Endometrium (tissue), 2 donors: ENCODE measurements around the gene SKI.

Experiments used
- FAIRE-seq: peaks from 2 replicates; lab custom pipeline; 2012; peaks lifted over from hg19 to GRCh38; lab: Jason Lieb, UNC
- donor health status: control.
- donor health status: control.

The SKI gene

GRCh38 chr1:2229911-2230731 lies 2.0 kb downstream of the SKI start:
- FAIRE-seq = no peak

GRCh38 chr1:2230781-2231531 lies 2.8 kb downstream of the SKI start:
- no peak for FAIRE-seq

GRCh38 chr1:2231532-2232254 lies 3.6 kb downstream of the SKI start:
- peak; percentile 96 for FAIRE-seq

- FAIRE-seq = no peak
These were observed 4.3 kb downstream of the SKI start for GRCh38 chr1:2232255-2232915.

GRCh38 chr1:2232916-2233438 lies 4.9 kb downstream of the SKI start:
- FAIRE-seq = no peak

DNA sequence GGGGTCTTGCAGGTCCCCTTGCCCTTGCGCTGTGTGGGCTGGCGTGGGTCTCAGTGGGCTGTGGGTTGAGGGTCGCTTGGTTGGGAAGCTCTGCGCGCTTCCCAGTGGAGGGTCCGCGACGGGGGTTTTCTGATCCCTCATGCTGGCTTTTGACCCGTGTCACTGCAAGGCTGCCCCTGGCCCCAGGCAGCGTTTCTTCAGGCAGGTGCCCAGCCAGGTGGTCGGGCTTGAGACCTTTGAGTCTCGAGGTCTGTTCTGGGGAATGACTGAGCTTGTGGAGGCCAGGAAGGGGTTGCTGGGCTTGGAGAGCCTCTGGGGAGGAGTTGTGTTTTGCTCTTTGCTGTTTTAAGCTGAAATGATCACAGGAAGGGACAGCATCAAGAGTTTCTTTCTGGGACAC lies 5.3 kb downstream of the SKI start:
- FAIRE-seq = no peak

- no peak for FAIRE-seq
These were observed 6.1 kb downstream of the SKI start for GRCh38 chr1:2233997-2234761.

DNA sequence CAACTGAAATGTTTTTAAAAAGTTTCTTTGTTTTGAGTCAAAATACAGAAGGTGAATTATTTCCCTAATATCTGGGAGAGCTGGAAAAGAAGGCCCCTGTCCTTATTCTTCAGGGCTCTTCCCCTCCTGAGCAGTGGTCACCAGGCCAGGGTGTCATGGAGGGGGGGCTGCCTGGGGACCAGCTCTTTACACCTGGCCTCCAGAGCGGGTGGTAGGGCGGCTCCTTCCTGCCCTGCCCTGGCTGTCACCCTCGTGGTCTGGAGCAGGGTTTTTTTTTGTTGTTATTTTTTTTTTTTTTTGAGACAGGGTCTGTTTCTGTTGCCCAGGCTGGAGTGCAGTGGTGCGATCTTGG lies 6.6 kb downstream of the SKI start:
- FAIRE-seq = peak; percentile 4

DNA sequence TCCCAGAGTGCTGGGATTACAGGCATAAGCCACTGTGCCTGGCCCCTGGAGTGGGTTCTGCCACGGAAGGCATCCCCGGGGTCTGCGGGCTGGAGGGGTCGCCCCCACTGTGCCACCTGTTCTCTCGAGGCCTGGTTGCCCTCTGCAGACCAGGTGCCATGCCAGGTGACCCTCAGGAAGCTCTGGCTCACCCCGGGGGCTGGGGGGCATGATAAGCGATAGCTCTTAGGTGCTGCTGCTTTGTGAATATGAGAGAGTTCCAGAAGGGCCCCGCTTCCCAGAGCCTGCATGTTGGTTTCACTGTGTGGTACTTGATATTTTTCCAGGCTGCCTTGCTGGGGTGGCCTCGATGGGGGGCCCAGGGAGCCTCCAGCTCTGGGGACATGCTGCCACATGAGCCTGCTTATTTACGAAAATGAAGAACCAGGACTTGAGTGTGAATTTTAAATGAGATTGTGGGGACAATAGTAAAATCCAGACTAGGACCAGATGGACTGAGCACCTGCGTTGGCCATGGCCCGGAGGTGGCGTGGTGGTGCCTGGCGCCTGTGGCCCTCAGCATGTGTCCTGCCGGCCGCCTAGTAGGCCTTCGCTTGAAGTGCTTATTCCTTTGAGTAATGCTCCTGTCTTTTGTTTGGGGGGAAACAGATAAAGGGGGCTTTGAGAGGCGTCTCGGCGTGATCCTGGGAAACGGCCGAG lies 7.3 kb downstream of the SKI start:
- no peak for FAIRE-seq

DNA sequence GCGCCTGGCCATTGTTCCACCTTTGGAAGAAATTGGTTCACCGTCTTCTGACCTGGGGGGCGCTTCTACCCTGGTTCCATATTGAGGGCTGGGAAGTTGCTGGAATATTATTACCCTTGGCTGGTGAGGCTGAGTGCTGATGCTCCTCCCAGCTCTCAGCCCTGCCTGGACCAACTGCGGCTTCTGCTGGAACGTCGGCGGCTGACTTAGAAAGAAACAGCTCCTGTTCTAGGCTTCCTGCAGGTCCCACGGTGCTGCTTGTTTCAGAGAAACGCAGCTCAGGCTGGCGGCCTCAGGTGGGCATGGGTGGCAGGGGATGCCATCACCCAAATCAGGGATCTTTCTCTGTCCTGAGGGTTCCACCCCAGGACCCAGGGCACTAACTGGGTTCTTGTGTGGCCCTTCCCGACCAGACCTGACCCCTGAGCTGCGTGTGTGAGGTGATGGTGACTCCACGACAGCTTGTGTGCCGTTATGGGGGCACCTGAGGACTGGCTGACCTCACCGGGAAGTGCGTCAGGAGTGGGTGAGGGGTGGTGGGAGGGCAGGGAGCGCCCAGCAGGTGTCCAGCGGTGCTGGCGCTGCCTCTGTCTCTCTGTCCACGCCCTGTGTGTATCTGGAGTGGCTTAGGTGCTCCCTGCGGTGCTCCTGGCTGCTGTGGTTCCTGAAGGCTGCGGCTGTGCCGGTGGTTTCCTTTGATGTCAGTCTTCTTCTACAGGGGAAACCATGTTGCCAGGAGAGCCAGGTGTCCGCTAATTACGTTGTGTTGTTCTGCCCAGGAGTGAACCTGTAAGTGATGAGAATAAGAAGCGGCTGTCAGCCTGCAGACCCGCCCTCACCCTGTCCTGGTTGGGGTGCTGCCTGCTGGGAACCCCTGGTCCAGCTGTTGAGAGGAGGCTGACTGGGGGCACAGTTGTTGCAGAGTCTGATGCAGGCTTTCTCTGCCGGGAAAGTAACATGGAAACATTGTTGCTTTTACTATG lies 8.9 kb downstream of the SKI start:
- FAIRE-seq = no peak

DNA sequence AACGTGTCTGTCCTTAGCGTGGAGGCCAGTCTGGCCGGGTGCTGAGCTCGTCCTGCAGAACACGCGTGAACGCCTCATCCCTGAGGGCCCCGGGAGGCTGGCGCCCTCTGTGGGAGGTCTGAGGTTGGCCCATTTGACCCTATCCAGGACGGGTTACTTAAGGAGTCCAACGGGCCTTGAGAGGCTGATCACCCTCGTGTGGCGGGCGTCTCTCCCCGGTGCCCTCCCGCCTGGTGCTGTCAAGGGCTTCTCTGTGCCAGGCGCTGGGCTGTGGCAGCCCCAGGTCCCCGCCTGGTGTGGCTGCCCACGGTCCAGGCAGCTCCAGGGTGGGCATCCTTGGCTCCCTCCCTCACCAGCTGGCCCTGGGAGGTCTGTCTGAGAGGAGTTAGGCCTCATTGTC lies 9.7 kb downstream of the SKI start:
- no peak for FAIRE-seq

GRCh38 chr1:2238361-2239012 lies 10.4 kb downstream of the SKI start:
- no peak for FAIRE-seq

DNA sequence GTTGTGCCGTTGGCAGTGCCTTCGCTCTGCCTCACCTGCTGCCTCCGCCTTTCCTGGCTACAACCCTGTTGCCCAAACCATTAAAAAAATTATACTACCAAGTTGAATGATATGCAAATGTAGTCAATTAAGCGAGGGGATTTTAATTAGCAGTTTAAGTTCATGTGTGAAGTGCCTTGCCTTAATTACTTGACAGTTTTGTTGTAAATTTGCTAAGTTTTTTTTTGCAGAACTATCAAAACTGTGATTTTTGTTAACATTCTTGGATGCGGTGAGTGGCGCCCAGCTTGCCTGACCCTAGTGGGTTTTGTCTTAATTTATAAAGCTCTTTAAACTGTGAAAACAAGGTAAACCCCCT lies 10.9 kb downstream of the SKI start:
- no peak for FAIRE-seq

DNA sequence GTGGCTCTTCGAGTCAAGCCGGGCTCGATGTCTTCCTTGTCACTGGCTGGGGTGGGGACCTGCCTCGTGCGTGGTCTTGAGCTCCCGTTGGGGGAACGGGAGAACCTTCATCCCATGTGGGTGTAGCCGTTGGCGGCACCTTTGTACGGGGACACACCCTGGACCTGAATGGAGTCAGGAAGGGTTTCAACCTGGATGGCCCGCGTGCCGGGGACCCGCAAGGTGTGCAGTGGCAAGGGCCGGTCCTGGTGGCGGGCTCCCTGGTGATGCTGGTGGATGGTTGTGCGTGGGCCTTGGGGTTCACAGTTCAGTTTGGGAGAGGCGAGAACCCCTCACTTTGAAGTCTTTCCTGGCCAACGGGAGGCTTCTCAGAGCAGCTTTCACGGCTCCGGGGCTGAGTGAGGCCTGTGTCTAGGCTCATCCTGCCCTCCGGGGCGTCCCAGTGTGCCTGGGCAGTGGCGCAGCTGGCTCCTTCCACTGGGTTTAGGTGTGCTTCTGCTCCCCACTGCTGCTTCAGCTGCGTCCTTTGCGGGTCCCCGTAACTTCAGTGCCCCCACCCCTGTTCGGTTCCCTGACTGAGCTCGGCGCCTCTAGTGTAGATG lies 11.4 kb downstream of the SKI start:
- FAIRE-seq = no peak

DNA sequence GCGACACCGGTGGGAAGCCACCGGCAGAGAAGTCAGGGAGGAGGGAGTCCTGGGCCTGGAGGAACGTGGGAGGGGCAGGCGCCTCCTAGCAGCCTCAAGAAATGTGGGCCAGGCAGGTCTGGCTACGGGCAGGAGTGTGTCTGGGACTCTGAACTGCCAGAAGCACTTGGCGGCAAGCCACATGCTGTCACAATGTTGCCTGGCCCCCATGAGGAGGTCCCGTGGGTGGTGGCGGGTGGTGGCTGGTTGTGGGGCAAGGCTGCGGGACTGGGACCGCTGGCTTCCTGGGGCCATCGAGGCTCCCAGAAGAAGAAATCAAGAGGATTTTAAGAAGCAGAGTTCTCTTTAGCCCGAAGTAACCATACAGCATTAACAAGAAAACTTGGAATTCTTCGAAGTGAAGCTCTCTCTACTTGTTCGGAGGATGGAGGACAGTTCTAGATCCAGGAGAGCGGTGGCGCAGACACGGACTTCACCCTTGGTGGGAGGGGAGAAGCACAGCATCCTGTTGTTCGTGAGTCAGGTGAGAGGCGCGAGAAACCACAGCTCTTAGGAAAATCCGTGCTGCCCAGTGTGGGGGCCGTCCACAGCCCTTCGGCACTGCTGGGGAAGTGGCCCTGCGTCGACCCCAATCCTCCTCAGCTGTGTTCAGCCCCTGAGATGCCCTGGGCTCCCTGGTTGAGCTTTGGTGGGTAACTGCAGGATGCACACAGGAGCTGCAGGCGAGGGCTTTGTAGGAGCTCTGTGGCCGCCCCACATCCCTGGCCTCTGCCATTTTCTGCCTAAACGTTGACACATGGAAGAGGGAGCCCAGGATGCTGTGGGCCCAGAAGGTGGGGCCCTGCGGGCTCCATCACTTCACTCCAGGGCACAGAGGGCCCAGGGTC lies 12.4 kb downstream of the SKI start:
- FAIRE-seq = no peak

DNA sequence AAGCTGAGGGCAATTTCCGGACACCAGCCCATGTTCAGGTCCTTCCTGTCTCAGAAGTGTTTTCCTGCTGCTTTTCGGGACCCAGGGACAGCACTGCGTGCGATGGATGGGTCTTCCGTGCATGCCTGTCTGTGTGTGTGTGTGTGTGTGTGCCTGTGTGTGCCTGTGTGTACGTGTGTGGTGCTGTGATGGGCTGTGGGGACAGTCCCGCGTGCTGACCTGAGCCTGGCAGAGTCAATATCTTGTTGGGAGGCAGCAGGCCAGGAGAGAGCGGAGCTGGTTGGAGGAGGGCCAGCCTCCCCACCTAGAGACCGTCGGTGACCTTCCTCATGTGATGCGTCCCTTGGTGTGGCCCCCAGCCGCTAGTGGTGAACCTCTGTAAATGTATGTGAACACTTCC lies 13.7 kb downstream of the SKI start:
- no peak for FAIRE-seq

- FAIRE-seq = no peak
These were observed 15.0 kb downstream of the SKI start for GRCh38 chr1:2242814-2243725.
